HG03196 (cell line): Measurements from ENCODE around the gene OLAH.
A peak's percentile ranks its signal among the peaks of the same experiment; 100 is the strongest.

Experiments
- ATAC-seq: cut with Tn5 transposase; IDR thresholded peaks from one replicate; pipeline ENCODE4 v1.9.1; 2021; ENCODE audit not compliant: unreplicated experiment

Gene OLAH

DNA sequence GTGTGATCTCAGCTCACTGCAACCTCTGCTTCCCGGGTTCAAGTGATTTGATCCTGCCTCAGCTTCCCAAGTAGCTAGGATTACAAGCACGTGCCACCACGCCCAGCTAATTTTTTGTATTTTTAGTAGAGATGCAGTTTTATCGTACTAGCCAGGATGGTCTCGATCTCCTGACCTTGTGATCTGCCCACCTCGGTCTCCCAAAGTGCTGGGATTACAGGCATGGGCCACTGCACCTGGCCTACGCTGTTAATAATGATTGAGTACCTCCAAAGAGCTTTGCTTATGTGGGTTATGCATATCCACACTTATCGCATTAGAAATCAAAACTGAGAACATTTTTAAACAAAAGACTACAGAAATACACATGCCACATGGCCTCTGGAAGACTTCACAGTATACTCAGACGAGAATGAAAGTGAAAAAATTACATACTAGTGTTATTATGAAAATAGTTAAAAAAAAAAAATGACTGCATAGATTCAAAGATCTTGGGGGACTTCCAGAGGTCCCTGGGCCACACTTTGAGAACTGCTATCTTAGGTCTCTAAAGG is 78.8 kb downstream of the OLAH start:
- ATAC-seq = peak; percentile 71
